NOMO-1 treated with DMSO at 0.1 percent for 48 hours (cell line): ENCODE results near the gene CISD2.
"Not testable (repeated sequence)": the region's sequence is repeated elsewhere in the genome, so short reads cannot be mapped to it uniquely, and the experiment has no call there.

Source experiments
- DNase-seq: peaks from one replicate; lab custom pipeline; 2025; ENCODE audit not compliant: unreplicated experiment; lab: John Stamatoyannopoulos, UW

The CISD2 gene

DNA sequence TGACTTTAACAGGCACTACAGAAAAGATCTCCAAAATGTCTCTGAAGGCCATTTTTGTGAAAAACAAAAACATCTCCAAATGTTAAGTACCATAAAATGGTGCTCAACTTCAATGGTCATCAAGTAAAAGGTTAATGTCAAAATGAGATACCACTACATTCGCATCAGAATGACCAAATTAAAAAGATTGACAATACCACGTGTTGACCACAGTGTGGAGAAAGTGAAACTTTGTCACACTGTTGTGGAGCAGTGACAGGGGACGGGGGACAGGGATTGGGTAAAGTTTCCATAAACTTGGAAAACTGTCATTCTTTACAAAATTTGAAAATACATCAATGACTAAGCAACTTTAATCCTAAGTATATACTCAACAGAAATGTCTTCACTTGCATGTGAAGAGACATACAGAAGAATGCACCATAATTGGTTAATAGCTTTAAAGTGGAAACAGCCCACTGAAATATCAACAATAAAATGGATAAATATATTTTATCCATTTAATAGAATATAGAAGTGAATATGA is 19.1 kb upstream of the CISD2 start:
- DNase-seq, result no peak

- DNase-seq, result no peak
Measured at GRCh38 chr4:102850370-102850769, 18.4 kb upstream of the CISD2 start.

GRCh38 chr4:102858828-102859464 is 9.8 kb upstream of the CISD2 start:
- no peak for DNase-seq

- DNase-seq, result no peak
Measured at GRCh38 chr4:102860611-102861324, 8.0 kb upstream of the CISD2 start.

DNA sequence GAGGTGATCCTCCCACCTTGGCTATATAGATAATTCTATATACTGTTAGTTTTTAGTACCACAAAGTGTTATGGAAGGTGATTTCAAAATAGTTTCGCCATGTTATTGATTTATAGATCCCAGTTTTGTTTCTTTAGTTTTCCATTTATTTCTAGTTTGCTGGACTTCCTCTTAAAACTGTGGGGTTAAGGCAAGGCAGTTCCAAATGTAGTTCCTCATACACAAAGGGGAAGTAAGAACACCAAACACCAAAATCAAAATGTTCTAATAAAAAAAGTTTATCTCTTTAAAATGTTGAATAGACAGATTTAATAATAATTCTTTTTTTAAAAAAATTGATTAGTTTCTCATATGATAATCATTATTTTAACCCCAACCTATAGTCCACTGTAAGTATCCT is 6.8 kb upstream of the CISD2 start:
- peak; percentile 79 for DNase-seq

- peak; percentile 25 for DNase-seq
Measured at GRCh38 chr4:102862747-102863146, 6.0 kb upstream of the CISD2 start.

DNA sequence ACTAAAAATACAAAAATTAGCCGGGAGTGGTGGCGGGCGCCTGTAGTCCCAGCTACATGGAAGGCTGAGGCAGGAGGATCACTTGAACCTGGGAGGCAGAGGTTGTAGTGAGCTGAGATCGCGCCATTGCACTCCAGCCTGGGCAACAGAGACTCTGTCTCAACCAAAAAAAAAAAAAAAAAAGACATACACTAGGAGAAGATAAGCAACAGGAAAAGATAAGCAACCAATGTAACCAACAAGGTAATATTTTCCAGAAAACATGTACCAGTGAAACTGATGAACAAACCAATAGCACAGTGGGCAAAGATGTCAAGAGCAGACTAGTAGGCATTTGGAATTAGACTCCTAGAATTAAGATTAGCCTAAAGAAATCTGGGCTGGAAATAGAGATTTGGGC is 3.5 kb upstream of the CISD2 start:
- DNase-seq, result not testable (repeated sequence)

GRCh38 chr4:102867278-102868152 is 1.3 kb upstream of the CISD2 start:
- peak; percentile 22 for DNase-seq

- no peak for DNase-seq
Measured at GRCh38 chr4:102868153-102868780, 525 bp upstream of the CISD2 start.

DNA sequence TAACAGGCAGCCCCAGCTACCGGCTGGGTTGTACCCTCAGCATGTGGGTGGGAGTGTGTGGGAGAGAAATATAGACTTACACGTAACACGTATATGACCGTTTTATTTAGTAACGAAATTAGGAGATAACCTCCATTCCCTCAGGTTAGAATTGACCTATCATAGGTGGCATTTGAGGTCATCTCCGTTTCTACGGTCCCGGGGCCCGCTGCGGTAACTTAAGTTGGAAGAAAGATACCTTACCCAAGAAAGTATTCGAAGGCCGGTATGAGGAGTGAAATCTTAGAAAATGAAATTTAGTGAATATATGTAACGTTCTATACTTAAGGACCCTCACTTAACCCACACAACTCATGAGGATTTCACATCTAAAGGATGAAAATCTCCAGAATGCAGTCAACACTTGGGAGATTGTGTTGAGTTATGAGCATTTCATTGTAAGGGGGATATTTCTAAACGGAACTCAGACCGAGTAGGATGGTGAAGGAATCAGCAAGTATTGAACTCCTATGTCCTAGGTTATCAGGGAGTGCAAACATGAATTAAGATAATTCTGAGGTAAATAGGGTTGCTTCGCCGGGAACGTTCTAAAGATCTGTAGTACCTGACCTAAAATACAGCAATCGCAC is 891 bp downstream of the CISD2 start:
- no peak for DNase-seq

GRCh38 chr4:102871772-102872171 is 3.0 kb downstream of the CISD2 start:
- DNase-seq, result peak; percentile 52

DNA sequence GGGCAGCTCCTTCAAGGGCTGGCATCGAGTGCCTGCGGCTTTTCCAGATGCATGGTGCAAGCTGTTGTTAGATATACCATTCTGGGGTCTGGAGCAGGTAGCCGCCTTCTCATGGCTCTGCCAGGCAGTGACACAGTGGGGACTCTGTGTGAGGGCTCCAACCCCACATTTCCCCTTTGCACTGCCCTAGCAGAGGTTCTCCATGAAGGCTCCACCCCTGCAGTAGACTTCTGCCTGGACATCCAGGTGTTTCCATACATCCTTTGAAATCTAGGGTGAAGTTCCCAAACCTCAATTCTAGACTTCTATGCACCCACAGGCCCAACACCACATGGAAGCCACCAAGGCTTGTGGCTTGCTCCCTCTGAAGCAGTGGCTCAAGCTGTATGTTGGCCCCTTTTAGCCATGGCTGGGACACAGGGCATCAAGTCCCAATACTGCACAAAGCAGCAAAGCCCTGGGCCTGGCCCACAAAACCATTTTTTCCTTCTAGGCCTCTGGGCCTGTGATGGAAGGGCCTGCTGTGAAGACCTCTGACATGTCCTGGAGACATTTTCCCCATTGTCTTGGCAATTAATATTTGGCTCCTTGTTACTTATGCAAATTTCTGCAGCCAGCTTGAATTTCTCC is 8.8 kb downstream of the CISD2 start:
- DNase-seq, result not testable (repeated sequence)

DNA sequence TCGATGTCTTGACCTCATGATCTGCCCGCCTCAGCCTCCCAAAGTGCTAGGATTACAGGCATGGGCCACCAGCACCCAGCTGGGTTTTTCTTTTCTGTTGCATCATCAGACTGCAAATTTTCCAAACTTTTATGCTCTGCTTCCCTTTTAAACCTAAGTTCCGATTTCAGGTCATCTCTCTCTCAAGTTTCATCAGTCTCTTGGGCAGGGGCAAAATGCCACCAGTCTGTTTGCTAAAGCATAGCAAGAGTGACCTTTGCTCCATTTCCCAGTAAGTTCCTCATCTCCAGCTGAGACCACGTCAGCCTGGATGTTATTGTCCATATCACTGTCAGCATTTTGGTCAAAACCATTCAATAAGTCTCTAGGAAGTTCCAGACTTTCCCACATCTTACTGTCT is 9.6 kb downstream of the CISD2 start:
- peak; percentile 48 for DNase-seq

DNA sequence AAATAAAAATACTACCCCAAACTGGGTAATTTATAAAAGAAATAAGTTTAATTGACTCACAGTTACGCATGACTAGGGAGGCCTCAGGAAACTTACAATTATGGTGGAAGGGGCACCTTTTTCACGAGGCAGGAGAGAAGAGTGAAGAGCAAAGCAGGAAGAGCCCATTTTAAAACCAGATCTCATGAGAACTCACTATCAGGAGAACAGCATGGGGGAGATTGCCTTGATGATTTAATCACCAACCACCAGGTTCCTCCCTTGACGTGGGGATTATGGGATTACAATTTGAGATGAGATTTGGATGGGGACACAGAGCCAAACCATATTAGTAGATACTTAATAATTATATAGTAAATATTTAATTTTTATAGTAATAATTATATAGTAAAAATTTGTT is 10.1 kb downstream of the CISD2 start:
- DNase-seq, result no peak

GRCh38 chr4:102881343-102881742 is 12.6 kb downstream of the CISD2 start:
- DNase-seq, result no peak

DNA sequence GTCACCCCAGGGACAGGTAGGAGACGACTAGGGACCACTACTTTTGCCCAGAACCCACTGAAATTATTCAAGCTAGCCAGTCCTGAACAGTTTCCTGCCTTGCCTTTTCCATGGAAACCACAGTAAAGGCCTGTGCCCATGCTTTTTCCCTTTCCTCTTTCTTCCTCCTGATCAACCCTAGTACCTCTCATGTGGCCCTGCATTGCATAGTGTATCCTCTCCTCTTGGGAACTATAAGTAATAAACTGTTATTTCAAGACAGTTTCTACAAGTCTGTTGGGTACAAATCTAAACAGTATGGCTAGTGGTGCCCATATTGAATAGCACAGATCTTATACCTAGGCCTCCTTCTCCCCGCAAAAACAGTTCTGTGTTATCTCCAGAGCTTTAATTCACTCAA is 14.5 kb downstream of the CISD2 start:
- DNase-seq, result no peak

DNA sequence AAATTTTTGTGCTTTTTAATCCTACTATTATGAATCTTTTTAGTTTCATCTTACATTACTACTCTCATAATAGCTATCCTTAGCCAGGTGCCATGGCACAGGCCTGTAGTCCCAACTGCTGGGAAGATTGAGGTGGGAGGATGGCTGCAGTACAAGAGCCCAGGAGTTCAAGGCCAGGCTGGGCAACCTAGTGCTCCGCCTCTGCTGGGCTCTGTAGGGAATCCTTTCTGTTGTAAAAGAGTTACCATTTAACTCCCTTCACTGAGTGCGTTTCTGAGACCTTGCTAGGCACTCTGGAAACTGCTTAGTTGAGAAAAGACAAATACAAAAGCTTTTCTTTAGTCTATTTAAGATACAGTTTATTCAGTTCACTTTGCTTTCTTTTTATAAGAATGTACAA is 19.8 kb downstream of the CISD2 start:
- DNase-seq, result not testable (repeated sequence)

GRCh38 chr4:102889866-102890265 is 21.1 kb downstream of the CISD2 start:
- DNase-seq, result not testable (repeated sequence)

DNA sequence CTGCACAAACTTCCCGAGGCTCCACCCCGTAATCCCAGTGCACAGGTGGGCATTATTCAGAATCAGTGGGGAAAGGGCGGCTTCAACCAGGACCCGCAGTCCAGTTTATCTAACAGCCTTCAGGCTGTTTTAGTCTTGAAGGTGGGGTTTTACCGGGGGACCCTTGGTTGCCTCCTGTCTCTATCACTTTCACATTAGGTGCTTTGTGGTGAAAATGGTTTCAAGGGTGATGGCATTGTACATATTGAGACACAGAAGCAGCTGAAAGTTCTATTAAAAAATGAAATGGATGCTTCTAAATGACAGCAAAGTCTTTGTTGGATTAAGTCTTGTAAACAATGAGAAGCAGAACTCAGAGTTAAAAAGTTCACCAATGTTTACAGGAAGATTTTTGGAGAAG is 27.8 kb downstream of the CISD2 start:
- not testable (repeated sequence) for DNase-seq

DNA sequence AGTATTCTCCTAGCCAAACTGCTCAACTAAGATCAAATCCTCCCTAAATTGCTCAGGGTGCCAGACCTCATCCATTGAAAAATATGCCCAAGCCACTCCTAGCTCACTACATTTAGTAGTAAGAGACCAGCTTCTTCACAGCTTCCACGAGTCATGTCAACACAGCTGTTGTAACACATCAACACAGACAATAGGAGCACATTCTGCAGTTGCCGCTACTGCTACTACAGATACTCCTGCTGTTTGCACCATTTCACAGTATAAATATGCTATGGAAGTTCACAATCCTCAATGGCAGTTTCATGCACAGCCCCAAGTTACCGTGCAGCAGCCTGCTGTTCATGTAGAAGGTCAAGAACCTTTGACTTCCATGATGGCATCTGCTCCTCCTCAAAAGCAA is 28.8 kb downstream of the CISD2 start:
- not testable (repeated sequence) for DNase-seq
